ENCODE results near the gene MYT1. TPM values are rescaled to one million over a fixed set of nuclear protein-coding genes. Genes with fewer than 3 reads are reported as not detected.
"Not testable (repeated sequence)": the region's sequence is repeated elsewhere in the genome, so short reads cannot be mapped to it uniquely, and the experiment has no call there.

Gene MYT1
- total and polyA plus RNA-seq, 3 donors from 2014 or later: 1.7 to 22.2 (median 2.9) TPM

GRCh38 chr20:64185276-64185900 lies 21.1 kb downstream of the MYT1 start:
- no peaks in the 10 kb centered on the region for H3K4me1 ChIP-seq
- H3K4me3 ChIP-seq: no peak overlapping the region
- intact Hi-C loops (cut with DNase I; ENCODE audit: low total_unique reads): no loop called here
- TF ChIP-seq POLR2A (IDR thresholded peaks at IDR 0.05) (no peak), CTCF (IDR thresholded peaks at IDR 0.05) (no peak)
- no peak for DNase-seq
- no peaks in the 10 kb centered on the region for H3K27me3 ChIP-seq
- H3K9me3 ChIP-seq: no peaks in the 10 kb centered on the region
- H3K36me3 ChIP-seq (ENCODE audit: low read depth, missing control alignments): no peaks in the 10 kb centered on the region
- no peak overlapping the region for H3K27ac ChIP-seq
- 90 to 100% methylated on average over 8 to 9 of the region's 9 CpGs for WGBS, 2 donors

GRCh38 chr20:64186071-64186598 lies 21.9 kb downstream of the MYT1 start:
- H3K27ac ChIP-seq: no peak overlapping the region
- H3K4me3 ChIP-seq: no peak overlapping the region
- WGBS, 2 donors: 96 to 97% methylated on average over 13 of the region's 13 CpGs
- no peaks in the 10 kb centered on the region for H3K9me3 ChIP-seq
- intact Hi-C loops (cut with DNase I; ENCODE audit: low total_unique reads): no loop called here
- H3K4me1 ChIP-seq: no peaks in the 10 kb centered on the region
- H3K36me3 ChIP-seq (ENCODE audit: low read depth, missing control alignments): no peaks in the 10 kb centered on the region
- no peak for DNase-seq
- no peaks in the 10 kb centered on the region for H3K27me3 ChIP-seq
- no peak for TF ChIP-seq POLR2A (IDR thresholded peaks at IDR 0.05)
- TF ChIP-seq CTCF (IDR thresholded peaks at IDR 0.05): no peak

DNA sequence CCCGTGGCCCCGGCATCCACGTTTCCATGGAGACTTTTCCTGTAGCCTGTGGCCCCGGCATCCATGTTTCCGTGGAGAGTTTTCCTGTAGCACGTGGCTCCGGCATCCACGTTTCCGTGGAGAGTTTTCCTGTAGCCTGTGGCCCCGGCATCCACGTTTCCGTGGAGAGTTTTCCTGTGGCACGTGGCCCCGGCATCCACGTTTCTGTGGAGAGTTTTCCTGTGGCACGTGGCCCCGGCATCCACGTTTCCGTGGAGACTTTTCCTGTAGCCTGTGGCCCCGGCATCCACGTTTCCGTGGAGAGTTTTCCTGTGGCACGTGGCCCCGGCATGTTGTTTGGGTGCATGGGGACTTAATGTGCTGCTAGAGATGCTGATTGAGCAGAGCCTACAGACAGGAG lies 23.0 kb downstream of the MYT1 start:
- H3K9me3 ChIP-seq; H3K4me3 ChIP-seq; H3K27ac ChIP-seq; intact Hi-C loops (cut with DNase I; ENCODE audit: low total_unique reads); DNase-seq; H3K4me1 ChIP-seq; H3K36me3 ChIP-seq (ENCODE audit: low read depth, missing control alignments); H3K27me3 ChIP-seq: not testable (repeated sequence)
- WGBS, 2 donors: 92 to 93% methylated on average over 24 of the region's 24 CpGs

GRCh38 chr20:64188091-64188490 lies 23.8 kb downstream of the MYT1 start:
- Histone ChIP-seq H3K4me1 (no peaks in the 10 kb centered on the region), H3K36me3 (ENCODE audit: low read depth, missing control alignments) (no peaks in the 10 kb centered on the region), H3K9me3 (no peaks in the 10 kb centered on the region), H3K27me3 (no peaks in the 10 kb centered on the region), H3K27ac (no peak overlapping the region), H3K4me3 (no peak overlapping the region)
- TF ChIP-seq POLR2A (IDR thresholded peaks at IDR 0.05) (no peak), CTCF (IDR thresholded peaks at IDR 0.05) (no peak)
- WGBS, 2 donors: 87 to 90% methylated on average over 4 of the region's 4 CpGs
- intact Hi-C loops (cut with DNase I; ENCODE audit: low total_unique reads): no loop called here
- no peak for DNase-seq

- Histone ChIP-seq H3K4me1 (no peaks in the 10 kb centered on the region), H3K27me3 (no peaks in the 10 kb centered on the region), H3K9me3 (no peaks in the 10 kb centered on the region), H3K27ac (no peak overlapping the region), H3K36me3 (ENCODE audit: low read depth, missing control alignments) (no peaks in the 10 kb centered on the region), H3K4me3 (no peak overlapping the region)
- intact Hi-C loops (cut with DNase I; ENCODE audit: low total_unique reads): no loop called here
- 56 to 67% methylated on average over 21 of the region's 21 CpGs for WGBS, 2 donors
- peak; percentile 75 for DNase-seq
- TF ChIP-seq CTCF (IDR thresholded peaks at IDR 0.05) (no peak), POLR2A (IDR thresholded peaks at IDR 0.05) (no peak)
Measured at GRCh38 chr20:64188682-64189529, 24.7 kb downstream of the MYT1 start.
